DND-41 (cell line): Measurements from ENCODE around the gene SNX22.

Experiments used
- ATAC-seq: fragments of 200-7000 bp; cut with Tn5 transposase; 3 replicates; pipeline ENCODE4 v1.9.1; 2021; ENCODE audit warnings: low read depth; ENCODE audit not compliant: insufficient read depth
- DNase-seq: peaks from one replicate; pipeline ENCODE4 v3.0.0-alpha.2; 2020
- H2AFZ ChIP-seq: 2 replicates; pipeline ENCODE4 v1.6.0; 2012; ENCODE audit warnings: low read depth, low read length
- H3K27ac ChIP-seq: 2 replicates; pipeline ENCODE4 v1.5.1; 2012; ENCODE audit warnings: low read length, inconsistent platforms
- H3K27me3 ChIP-seq: fragments of 200-600 bp; sonication (generic); 2 replicates; pipeline ENCODE4 v1.6.0; 2012; ENCODE audit warnings: low read length, mild to moderate bottlenecking, inconsistent platforms; ENCODE audit not compliant: insufficient read depth, poor library complexity
- H3K36me3 ChIP-seq: 2 replicates; pipeline ENCODE4 v1.5.1; 2012; ENCODE audit warnings: low read length, inconsistent platforms; ENCODE audit not compliant: insufficient read depth
- H3K4me1 ChIP-seq: 2 replicates; pipeline ENCODE4 v1.5.1; 2012; ENCODE audit warnings: mild to moderate bottlenecking, low read length; ENCODE audit not compliant: insufficient read depth
- H3K4me2 ChIP-seq: 2 replicates; pipeline ENCODE4 v1.6.0; 2012; ENCODE audit warnings: mild to moderate bottlenecking, moderate library complexity, low read length, inconsistent platforms; ENCODE audit not compliant: insufficient read depth
- H3K4me3 ChIP-seq, 2 experiments: fragments of 200-600 bp in 1 of 2; shearing (Covaris generic) in 1 of 2; 2 replicates each; pipeline ENCODE4 v1.5.1; 2012 to 2016; ENCODE audit warnings: inconsistent platforms in 2 of 2, low read length in 2 of 2, mild to moderate bottlenecking in 2 of 2, low read depth in 1 of 2, moderate library complexity in 1 of 2
- H3K79me2 ChIP-seq: 2 replicates; pipeline ENCODE4 v1.6.0; 2012; ENCODE audit warnings: low read length, inconsistent platforms; ENCODE audit not compliant: insufficient read depth
- H3K9ac ChIP-seq: 2 replicates; pipeline ENCODE4 v1.6.0; 2012; ENCODE audit warnings: low read depth, mild to moderate bottlenecking, inconsistent platforms, low read length, moderate library complexity
- H3K9me3 ChIP-seq: 2 replicates; pipeline ENCODE4 v1.5.1; 2012; ENCODE audit warnings: low read length, moderate library complexity, mild to moderate bottlenecking, inconsistent platforms; ENCODE audit not compliant: insufficient read depth, severe bottlenecking
- H4K20me1 ChIP-seq: 2 replicates; pipeline ENCODE4 v1.6.0; 2012; ENCODE audit warnings: low read length; ENCODE audit not compliant: insufficient read depth
- CTCF ChIP-seq: IDR thresholded peaks from 2 replicates; pipeline ENCODE4 v1.5.1; 2012; ENCODE audit warnings: borderline replicate concordance, low read length, moderate library complexity, mild to moderate bottlenecking; ENCODE audit not compliant: poor library complexity, severe bottlenecking; ENCODE audit errors: extremely low read depth
- EZH2 ChIP-seq: IDR thresholded peaks from 3 replicates; pipeline ENCODE4 v1.6.1; 2012; ENCODE audit warnings: borderline replicate concordance, low read depth, mild to moderate bottlenecking, moderate library complexity, low read length, inconsistent platforms; ENCODE audit not compliant: severe bottlenecking

The SNX22 gene

GRCh38 chr15:64121614-64122013 is 29.9 kb upstream of the SNX22 start:
- H3K9ac ChIP-seq = no peak overlapping the region
- no peak overlapping the region for H3K4me3 ChIP-seq
- ATAC-seq (no peak), DNase-seq (no peak)
- H3K79me2 ChIP-seq = no peaks in the 10 kb centered on the region
- H3K27me3 ChIP-seq = no peaks in the 10 kb centered on the region
- no peaks in the 10 kb centered on the region for H3K9me3 ChIP-seq
- no peak overlapping the region for H2AFZ ChIP-seq
- H4K20me1 ChIP-seq = no peaks in the 10 kb centered on the region
- TF ChIP-seq CTCF = no peak
- no peak for TF ChIP-seq EZH2
- no peaks in the 10 kb centered on the region for H3K4me1 ChIP-seq
- no peak overlapping the region for H3K27ac ChIP-seq
- no peak overlapping the region for H3K4me2 ChIP-seq
- H3K36me3 ChIP-seq = peaks cover 82% of the 10 kb centered on the region

GRCh38 chr15:64122444-64122843 is 29.1 kb upstream of the SNX22 start:
- Histone ChIP-seq H2AFZ (no peak overlapping the region), H3K27me3 (no peaks in the 10 kb centered on the region), H3K4me2 (no peak overlapping the region), H3K9me3 (no peaks in the 10 kb centered on the region), H3K79me2 (no peaks in the 10 kb centered on the region), H3K4me1 (no peaks in the 10 kb centered on the region), H3K36me3 (peaks cover 81% of the 10 kb centered on the region), H4K20me1 (no peaks in the 10 kb centered on the region), H3K9ac (no peak overlapping the region), H3K27ac (no peak overlapping the region), H3K4me3 (no peak overlapping the region)
- DNase-seq (no peak), ATAC-seq (no peak)
- no peak for TF ChIP-seq EZH2
- no peak for TF ChIP-seq CTCF

GRCh38 chr15:64122936-64123351 is 28.6 kb upstream of the SNX22 start:
- Histone ChIP-seq H3K9me3 (no peaks in the 10 kb centered on the region), H3K27me3 (no peaks in the 10 kb centered on the region), H3K79me2 (no peaks in the 10 kb centered on the region), H4K20me1 (no peaks in the 10 kb centered on the region), H3K9ac (no peak overlapping the region), H3K4me2 (no peak overlapping the region), H2AFZ (no peak overlapping the region), H3K27ac (no peak overlapping the region), H3K36me3 (peaks cover 81% of the 10 kb centered on the region), H3K4me3 (no peak overlapping the region), H3K4me1 (no peaks in the 10 kb centered on the region)
- DNase-seq (no peak), ATAC-seq (no peak)
- no peak for TF ChIP-seq EZH2
- TF ChIP-seq CTCF = no peak

GRCh38 chr15:64125978-64126377 is 25.6 kb upstream of the SNX22 start:
- Histone ChIP-seq H3K9ac (no peak overlapping the region), H3K36me3 (peaks cover 81% of the 10 kb centered on the region), H3K27ac (no peak overlapping the region), H3K27me3 (no peaks in the 10 kb centered on the region), H3K79me2 (no peaks in the 10 kb centered on the region), H3K9me3 (no peaks in the 10 kb centered on the region), H4K20me1 (no peaks in the 10 kb centered on the region), H2AFZ (no peak overlapping the region), H3K4me1 (no peaks in the 10 kb centered on the region), H3K4me3 (no peak overlapping the region), H3K4me2 (no peak overlapping the region)
- TF ChIP-seq CTCF = no peak
- TF ChIP-seq EZH2 = no peak
- DNase-seq = no peak
- no peak for ATAC-seq
